OCI-LY3 (cell line): ENCODE results near the gene WDR53.
A peak's percentile ranks its signal among the peaks of the same experiment; 100 is the strongest.
"Not testable (repeated sequence)": the region's sequence is repeated elsewhere in the genome, so short reads cannot be mapped to it uniquely, and the experiment has no call there.

ENCODE experiments used
- H2AFZ ChIP-seq: fragments of 200-600, 300-600 bp; shearing (Covaris generic); 2 replicates; pipeline ENCODE4 v1.6.0; 2014; ENCODE audit warnings: antibody characterized with exemption, low read depth, low read length
- H3K27ac ChIP-seq: fragments of 200-600, 300-600 bp; sonication (generic); 2 replicates; pipeline ENCODE4 v1.5.1; 2014; ENCODE audit warnings: mild to moderate bottlenecking, low read length, moderate library complexity, mixed read lengths
- H3K27me3 ChIP-seq: fragments of 200-600, 300-600 bp; sonication (generic); 2 replicates; pipeline ENCODE4 v1.6.1; 2014; ENCODE audit warnings: low read depth, low read length, mixed read lengths
- H3K36me3 ChIP-seq: fragments of 200-600, 300-600 bp; sonication (generic); replicated peaks from 2 replicates; pipeline ENCODE3; 2014; ENCODE audit warnings: low read depth, low read length, mixed read lengths
- H3K4me1 ChIP-seq: fragments of 300-600, 200-600 bp; sonication (generic); 2 replicates; pipeline ENCODE4 v1.6.1; 2014; ENCODE audit warnings: low read length, mixed read lengths
- H3K4me2 ChIP-seq: fragments of 200-600, 300-600 bp; sonication (generic); 2 replicates; pipeline ENCODE4 v1.6.1; 2014; ENCODE audit warnings: low read length, mixed read lengths
- H3K4me3 ChIP-seq: fragments of 300-600, 200-600 bp; sonication (generic); 2 replicates; pipeline ENCODE4 v1.5.1; 2014; ENCODE audit warnings: antibody characterized with exemption, mild to moderate bottlenecking, low read length, moderate library complexity
- H3K79me2 ChIP-seq: fragments of 300-600, 200-600 bp; shearing (Covaris generic); 2 replicates; pipeline ENCODE4 v1.6.1; 2014; ENCODE audit warnings: mild to moderate bottlenecking, low read length, mixed read lengths
- H3K9ac ChIP-seq: fragments of 300-600, 200-600 bp; shearing (Covaris generic); 2 replicates; pipeline ENCODE4 v1.6.0; 2014; ENCODE audit warnings: mild to moderate bottlenecking, low read length, moderate library complexity
- H3K9me3 ChIP-seq: fragments of 200-600, 300-600 bp; shearing (Covaris generic); 2 replicates; pipeline ENCODE4 v1.6.1; 2014; ENCODE audit warnings: low read length, mixed read lengths; ENCODE audit not compliant: insufficient read depth
- H4K20me1 ChIP-seq: fragments of 200-600, 300-600 bp; sonication (generic); 2 replicates; pipeline ENCODE4 v1.6.1; 2016; ENCODE audit warnings: low read length, mixed read lengths; ENCODE audit not compliant: insufficient read depth
- EZH2phosphoT487 ChIP-seq: fragments of 200-600 bp; shearing (Covaris generic); IDR thresholded peaks from 2 replicates; pipeline ENCODE4 v1.6.1; 2018; ENCODE audit warnings: antibody characterized with exemption, mixed run types, low read depth
- TF ChIP-seq, protein P1 (sequence below): fragments of 200-600, 300-600 bp; sonication (generic); IDR thresholded peaks from 2 replicates; pipeline ENCODE4 v1.5.1; 2014; ENCODE audit warnings: antibody characterized with exemption, low read length, low read depth

Gene WDR53

DNA sequence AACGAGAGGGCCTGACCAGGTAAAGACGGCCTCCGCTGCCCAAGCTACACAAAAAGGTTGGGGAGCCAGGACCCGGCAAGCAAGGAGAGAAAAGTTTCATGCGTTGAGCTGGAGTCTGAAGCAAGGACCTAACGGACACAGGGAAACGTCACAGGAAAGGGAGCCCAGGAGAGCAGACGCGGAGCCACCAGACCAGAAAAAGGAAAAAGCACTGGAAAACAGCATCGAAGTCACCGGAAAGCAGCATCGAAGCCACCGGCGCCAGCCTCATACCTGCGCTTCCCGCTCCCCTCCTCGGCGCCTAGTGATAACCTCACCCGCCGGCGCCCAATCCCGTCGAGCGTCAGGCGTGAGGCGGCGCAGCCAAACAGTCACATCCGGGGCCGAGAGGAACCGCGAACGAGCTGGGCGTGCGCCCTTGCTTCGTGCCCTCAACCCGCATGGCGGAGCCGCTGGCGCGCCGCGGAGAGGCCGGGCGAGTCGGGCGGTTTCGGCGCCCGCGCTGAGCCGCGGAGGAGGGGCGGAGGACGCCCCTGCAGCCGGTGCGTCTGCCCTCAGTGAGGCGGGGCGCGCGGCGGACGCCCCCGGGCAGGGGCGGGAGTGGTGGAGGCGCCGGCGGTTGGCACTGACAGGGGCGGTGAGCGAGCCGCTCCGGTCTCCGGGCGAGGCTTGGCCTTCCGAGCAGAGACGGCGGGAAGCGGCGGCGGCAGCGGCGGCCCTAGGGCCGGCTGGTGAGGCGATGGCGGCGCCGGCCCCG lies at the start of gene WDR53, which contains the start of gene FBXO45:
Gene WDR53 (minus strand): TSS at position 309 of the 757 bp plus-strand sequence. CDS start 7,079 bp downstream, outside the sequence.
Gene FBXO45 (plus strand): TSS at position 415 of the 757 bp plus-strand sequence. CDS start 325 bp downstream, at position 740.
- Histone ChIP-seq H3K36me3 (peaks cover 4% of the 10 kb centered on the region), H3K27ac (0 out of 2 replicates have a peak within 1 kb of the TSS, but pooled peaks have one; percentile 14), H3K9me3 (no peaks in the 10 kb centered on the region), H3K79me2 (peaks cover 65% of the 10 kb centered on the region), H3K4me1 (peaks cover 13% of the 10 kb centered on the region), H3K4me3 (peak within 1 kb of the TSS; percentile 95), H4K20me1 (0 out of 2 replicates have a peak, but pooled peaks cover 7% of the 10 kb centered on the region), H2AFZ (peak within 1 kb of the TSS; percentile 81), H3K4me2 (peak within 1 kb of the TSS; percentile 94), H3K27me3 (no peaks in the 10 kb centered on the region), H3K9ac (peak within 1 kb of the TSS; percentile 82)
- TF ChIP-seq, protein P1, sequence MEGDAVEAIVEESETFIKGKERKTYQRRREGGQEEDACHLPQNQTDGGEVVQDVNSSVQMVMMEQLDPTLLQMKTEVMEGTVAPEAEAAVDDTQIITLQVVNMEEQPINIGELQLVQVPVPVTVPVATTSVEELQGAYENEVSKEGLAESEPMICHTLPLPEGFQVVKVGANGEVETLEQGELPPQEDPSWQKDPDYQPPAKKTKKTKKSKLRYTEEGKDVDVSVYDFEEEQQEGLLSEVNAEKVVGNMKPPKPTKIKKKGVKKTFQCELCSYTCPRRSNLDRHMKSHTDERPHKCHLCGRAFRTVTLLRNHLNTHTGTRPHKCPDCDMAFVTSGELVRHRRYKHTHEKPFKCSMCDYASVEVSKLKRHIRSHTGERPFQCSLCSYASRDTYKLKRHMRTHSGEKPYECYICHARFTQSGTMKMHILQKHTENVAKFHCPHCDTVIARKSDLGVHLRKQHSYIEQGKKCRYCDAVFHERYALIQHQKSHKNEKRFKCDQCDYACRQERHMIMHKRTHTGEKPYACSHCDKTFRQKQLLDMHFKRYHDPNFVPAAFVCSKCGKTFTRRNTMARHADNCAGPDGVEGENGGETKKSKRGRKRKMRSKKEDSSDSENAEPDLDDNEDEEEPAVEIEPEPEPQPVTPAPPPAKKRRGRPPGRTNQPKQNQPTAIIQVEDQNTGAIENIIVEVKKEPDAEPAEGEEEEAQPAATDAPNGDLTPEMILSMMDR = no peak
- TF ChIP-seq EZH2phosphoT487 = no peak

DNA sequence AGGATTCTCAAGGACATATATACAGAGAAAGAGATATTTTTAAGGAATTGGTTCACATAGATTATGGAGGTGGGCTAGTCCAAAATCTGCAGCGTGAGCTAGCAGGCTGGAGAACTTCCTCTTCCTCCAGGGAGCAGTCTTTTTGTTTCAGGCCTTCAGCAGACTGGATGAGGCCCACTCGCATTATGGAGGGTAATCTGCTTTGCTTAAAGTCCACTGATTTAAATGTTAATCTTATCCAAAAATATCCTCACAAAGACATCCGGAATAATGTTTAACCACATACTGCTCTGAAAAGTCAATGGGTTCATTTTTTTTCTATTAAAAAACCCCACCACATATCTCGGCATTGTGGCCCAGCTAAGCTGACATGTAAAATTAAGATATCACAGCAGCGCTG lies 48.9 kb upstream of the WDR53 start:
- Histone ChIP-seq H3K9me3 (no peaks in the 10 kb centered on the region), H3K4me3 (no peak overlapping the region), H3K4me2 (peak overlapping the region; percentile 50), H3K27ac (no peak overlapping the region; the same call in 1 of the 2 replicates), H3K36me3 (no peaks in the 10 kb centered on the region), H2AFZ (peak overlapping the region; percentile 51), H4K20me1 (no peaks in the 10 kb centered on the region), H3K27me3 (no peaks in the 10 kb centered on the region), H3K4me1 (peaks cover 10% of the 10 kb centered on the region), H3K9ac (peak overlapping the region; percentile 41), H3K79me2 (no peaks in the 10 kb centered on the region)
- TF ChIP-seq, protein P1 = no peak
- TF ChIP-seq EZH2phosphoT487 = no peak

- not testable (repeated sequence) for H3K79me2 ChIP-seq, H3K4me1 ChIP-seq, H3K4me2 ChIP-seq, H3K9me3 ChIP-seq, H3K27ac ChIP-seq, H3K27me3 ChIP-seq, H3K36me3 ChIP-seq, H3K4me3 ChIP-seq, H2AFZ ChIP-seq, H4K20me1 ChIP-seq, H3K9ac ChIP-seq
These were observed 46.9 kb upstream of the WDR53 start for GRCh38 chr3:196615234-196615633.

DNA sequence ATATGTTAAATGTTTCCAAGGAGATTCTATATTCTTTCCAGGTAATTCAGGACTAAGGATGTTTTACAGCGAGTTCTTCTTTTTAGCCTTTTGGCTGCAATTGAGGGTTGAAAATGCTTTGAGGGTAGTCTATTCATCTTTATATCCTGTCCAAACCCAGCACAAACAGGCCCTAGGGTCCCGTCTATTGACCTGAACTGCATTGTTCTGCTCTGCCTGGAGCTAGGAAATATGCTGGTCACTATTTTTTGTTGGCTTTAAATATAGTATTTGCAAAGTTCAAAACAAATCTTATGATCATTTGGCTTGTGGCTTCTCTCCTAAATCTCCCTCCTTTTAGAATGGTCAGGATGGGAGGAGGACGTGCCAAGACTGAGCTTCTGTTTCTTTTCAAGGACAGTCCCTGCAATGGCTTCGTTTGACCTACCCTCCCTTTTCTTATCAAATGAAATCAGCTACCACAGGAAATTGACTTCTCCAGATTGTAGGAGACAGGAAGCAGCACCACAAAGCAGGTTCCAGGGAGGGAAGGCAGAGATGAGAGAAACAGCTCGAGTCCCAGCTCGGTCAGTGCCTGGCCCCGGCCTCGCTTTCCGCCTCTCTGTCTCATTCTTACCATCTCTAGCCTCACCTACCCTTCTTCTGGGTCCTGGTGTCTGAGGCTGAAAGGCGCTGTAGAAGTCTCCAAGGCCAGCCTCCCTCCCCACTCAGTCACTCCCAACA lies 43.6 kb upstream of the WDR53 start:
- H3K27ac ChIP-seq = no peak overlapping the region

More for the DNA sequence above, 43.6 kb upstream of the WDR53 start:
- peaks cover 8% of the 10 kb centered on the region for H3K4me1 ChIP-seq
- H3K79me2 ChIP-seq = no peaks in the 10 kb centered on the region
- no peak overlapping the region for H3K4me3 ChIP-seq
- no peak overlapping the region for H3K4me2 ChIP-seq
- no peaks in the 10 kb centered on the region for H3K9me3 ChIP-seq
- H3K27me3 ChIP-seq = no peaks in the 10 kb centered on the region
- no peaks in the 10 kb centered on the region for H4K20me1 ChIP-seq
- H3K36me3 ChIP-seq = no peaks in the 10 kb centered on the region
- TF ChIP-seq, protein P1 = no peak
- TF ChIP-seq EZH2phosphoT487 = no peak
- no peak overlapping the region for H3K9ac ChIP-seq
- H2AFZ ChIP-seq = no peak overlapping the region
